HEK293 (cell line): Measurements from ENCODE around the gene MELTF.

Source experiments
- SETDB1 ChIP-seq: IDR thresholded peaks from one replicate; pipeline ENCODE4 v1.6.1; 2017; ENCODE audit warnings: mild to moderate bottlenecking, low read length, moderate library complexity, mixed read lengths; ENCODE audit not compliant: insufficient read length
- ZNF558 ChIP-seq: fragments of 450-650 bp; formaldehyde crosslinking; IDR thresholded peaks from 2 replicates; pipeline ENCODE4 v1.5.1; 2016; ENCODE audit warnings: missing biosample characterization, missing genetic modification characterization
- ZNF660 ChIP-seq: fragments of 450-650 bp; IDR thresholded peaks from 2 replicates; pipeline ENCODE4 v1.5.1; 2018; ENCODE audit warnings: missing biosample characterization, mild to moderate bottlenecking, missing genetic modification characterization
- TF ChIP-seq, protein P1 (sequence below): fragments of 450-650 bp; formaldehyde crosslinking; IDR thresholded peaks from 2 replicates; pipeline ENCODE4 v1.5.1; 2016; ENCODE audit warnings: missing biosample characterization, missing genetic modification characterization, borderline replicate concordance
- TF ChIP-seq, protein P2 (sequence below): fragments of 450-650 bp; formaldehyde crosslinking; IDR thresholded peaks from 2 replicates; pipeline ENCODE4 v1.5.1; 2016; ENCODE audit warnings: missing biosample characterization, missing genetic modification characterization
- TF ChIP-seq, protein P3 (sequence below): fragments of 450-650 bp; formaldehyde crosslinking; IDR thresholded peaks from 2 replicates; pipeline ENCODE4 v1.5.1; 2016; ENCODE audit warnings: missing biosample characterization, missing genetic modification characterization
- TF ChIP-seq, protein P4 (sequence below): fragments of 450-650 bp; formaldehyde crosslinking; IDR thresholded peaks from 2 replicates; pipeline ENCODE4 v1.5.1; 2016; ENCODE audit warnings: missing biosample characterization, missing genetic modification characterization
- TF ChIP-seq, protein P5 (sequence below): fragments of 450-650 bp; formaldehyde crosslinking; IDR thresholded peaks from 2 replicates; pipeline ENCODE4 v1.5.1; 2017; ENCODE audit warnings: missing biosample characterization, missing genetic modification characterization
- TF ChIP-seq, protein P6 (sequence below): fragments of 450-650 bp; formaldehyde crosslinking; IDR thresholded peaks from 2 replicates; pipeline ENCODE4 v1.5.1; 2016; ENCODE audit warnings: missing biosample characterization, missing genetic modification characterization, low read depth

DNA sequence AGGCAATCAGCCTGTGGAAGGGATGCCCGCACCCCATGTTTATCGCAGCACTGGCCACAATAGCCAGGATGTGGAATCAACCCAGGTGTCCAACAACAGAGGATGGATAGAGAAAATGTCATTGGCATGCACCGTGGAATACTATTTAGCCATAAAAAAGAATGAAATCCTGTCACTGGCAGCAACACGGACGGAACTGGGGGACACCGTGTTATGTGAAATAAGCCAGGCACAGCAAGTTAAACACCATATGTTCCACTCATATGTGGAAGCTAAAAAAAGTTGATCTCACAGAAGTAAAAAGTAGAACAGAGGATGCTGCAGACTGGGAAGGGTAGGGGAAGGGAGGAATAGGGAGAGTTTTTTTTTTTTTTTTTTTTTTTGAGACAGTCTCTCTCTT lies 15.6 kb downstream of the MELTF start:
- TF ChIP-seq, protein P1, sequence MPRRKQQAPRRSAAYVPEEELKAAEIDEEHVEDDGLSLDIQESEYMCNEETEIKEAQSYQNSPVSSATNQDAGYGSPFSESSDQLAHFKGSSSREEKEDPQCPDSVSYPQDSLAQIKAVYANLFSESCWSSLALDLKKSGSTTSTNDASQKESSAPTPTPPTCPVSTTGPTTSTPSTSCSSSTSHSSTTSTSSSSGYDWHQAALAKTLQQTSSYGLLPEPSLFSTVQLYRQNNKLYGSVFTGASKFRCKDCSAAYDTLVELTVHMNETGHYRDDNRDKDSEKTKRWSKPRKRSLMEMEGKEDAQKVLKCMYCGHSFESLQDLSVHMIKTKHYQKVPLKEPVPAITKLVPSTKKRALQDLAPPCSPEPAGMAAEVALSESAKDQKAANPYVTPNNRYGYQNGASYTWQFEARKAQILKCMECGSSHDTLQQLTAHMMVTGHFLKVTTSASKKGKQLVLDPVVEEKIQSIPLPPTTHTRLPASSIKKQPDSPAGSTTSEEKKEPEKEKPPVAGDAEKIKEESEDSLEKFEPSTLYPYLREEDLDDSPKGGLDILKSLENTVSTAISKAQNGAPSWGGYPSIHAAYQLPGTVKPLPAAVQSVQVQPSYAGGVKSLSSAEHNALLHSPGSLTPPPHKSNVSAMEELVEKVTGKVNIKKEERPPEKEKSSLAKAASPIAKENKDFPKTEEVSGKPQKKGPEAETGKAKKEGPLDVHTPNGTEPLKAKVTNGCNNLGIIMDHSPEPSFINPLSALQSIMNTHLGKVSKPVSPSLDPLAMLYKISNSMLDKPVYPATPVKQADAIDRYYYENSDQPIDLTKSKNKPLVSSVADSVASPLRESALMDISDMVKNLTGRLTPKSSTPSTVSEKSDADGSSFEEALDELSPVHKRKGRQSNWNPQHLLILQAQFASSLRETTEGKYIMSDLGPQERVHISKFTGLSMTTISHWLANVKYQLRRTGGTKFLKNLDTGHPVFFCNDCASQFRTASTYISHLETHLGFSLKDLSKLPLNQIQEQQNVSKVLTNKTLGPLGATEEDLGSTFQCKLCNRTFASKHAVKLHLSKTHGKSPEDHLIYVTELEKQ (tag by site-specific recombination) = no peak
- TF ChIP-seq, protein P2, sequence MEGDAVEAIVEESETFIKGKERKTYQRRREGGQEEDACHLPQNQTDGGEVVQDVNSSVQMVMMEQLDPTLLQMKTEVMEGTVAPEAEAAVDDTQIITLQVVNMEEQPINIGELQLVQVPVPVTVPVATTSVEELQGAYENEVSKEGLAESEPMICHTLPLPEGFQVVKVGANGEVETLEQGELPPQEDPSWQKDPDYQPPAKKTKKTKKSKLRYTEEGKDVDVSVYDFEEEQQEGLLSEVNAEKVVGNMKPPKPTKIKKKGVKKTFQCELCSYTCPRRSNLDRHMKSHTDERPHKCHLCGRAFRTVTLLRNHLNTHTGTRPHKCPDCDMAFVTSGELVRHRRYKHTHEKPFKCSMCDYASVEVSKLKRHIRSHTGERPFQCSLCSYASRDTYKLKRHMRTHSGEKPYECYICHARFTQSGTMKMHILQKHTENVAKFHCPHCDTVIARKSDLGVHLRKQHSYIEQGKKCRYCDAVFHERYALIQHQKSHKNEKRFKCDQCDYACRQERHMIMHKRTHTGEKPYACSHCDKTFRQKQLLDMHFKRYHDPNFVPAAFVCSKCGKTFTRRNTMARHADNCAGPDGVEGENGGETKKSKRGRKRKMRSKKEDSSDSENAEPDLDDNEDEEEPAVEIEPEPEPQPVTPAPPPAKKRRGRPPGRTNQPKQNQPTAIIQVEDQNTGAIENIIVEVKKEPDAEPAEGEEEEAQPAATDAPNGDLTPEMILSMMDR (tag by site-specific recombination) = no peak
- TF ChIP-seq, protein P3, sequence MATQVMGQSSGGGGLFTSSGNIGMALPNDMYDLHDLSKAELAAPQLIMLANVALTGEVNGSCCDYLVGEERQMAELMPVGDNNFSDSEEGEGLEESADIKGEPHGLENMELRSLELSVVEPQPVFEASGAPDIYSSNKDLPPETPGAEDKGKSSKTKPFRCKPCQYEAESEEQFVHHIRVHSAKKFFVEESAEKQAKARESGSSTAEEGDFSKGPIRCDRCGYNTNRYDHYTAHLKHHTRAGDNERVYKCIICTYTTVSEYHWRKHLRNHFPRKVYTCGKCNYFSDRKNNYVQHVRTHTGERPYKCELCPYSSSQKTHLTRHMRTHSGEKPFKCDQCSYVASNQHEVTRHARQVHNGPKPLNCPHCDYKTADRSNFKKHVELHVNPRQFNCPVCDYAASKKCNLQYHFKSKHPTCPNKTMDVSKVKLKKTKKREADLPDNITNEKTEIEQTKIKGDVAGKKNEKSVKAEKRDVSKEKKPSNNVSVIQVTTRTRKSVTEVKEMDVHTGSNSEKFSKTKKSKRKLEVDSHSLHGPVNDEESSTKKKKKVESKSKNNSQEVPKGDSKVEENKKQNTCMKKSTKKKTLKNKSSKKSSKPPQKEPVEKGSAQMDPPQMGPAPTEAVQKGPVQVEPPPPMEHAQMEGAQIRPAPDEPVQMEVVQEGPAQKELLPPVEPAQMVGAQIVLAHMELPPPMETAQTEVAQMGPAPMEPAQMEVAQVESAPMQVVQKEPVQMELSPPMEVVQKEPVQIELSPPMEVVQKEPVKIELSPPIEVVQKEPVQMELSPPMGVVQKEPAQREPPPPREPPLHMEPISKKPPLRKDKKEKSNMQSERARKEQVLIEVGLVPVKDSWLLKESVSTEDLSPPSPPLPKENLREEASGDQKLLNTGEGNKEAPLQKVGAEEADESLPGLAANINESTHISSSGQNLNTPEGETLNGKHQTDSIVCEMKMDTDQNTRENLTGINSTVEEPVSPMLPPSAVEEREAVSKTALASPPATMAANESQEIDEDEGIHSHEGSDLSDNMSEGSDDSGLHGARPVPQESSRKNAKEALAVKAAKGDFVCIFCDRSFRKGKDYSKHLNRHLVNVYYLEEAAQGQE (tag by site-specific recombination) = no peak
- TF ChIP-seq SETDB1 (no peak), ZNF558 (tag by site-specific recombination) (no peak), ZNF660 (tag by site-specific recombination) (no peak)
- TF ChIP-seq, protein P4, sequence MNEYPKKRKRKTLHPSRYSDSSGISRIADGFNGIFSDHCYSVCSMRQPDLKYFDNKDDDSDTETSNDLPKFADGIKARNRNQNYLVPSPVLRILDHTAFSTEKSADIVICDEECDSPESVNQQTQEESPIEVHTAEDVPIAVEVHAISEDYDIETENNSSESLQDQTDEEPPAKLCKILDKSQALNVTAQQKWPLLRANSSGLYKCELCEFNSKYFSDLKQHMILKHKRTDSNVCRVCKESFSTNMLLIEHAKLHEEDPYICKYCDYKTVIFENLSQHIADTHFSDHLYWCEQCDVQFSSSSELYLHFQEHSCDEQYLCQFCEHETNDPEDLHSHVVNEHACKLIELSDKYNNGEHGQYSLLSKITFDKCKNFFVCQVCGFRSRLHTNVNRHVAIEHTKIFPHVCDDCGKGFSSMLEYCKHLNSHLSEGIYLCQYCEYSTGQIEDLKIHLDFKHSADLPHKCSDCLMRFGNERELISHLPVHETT (tag by site-specific recombination) = no peak
- TF ChIP-seq, protein P5, sequence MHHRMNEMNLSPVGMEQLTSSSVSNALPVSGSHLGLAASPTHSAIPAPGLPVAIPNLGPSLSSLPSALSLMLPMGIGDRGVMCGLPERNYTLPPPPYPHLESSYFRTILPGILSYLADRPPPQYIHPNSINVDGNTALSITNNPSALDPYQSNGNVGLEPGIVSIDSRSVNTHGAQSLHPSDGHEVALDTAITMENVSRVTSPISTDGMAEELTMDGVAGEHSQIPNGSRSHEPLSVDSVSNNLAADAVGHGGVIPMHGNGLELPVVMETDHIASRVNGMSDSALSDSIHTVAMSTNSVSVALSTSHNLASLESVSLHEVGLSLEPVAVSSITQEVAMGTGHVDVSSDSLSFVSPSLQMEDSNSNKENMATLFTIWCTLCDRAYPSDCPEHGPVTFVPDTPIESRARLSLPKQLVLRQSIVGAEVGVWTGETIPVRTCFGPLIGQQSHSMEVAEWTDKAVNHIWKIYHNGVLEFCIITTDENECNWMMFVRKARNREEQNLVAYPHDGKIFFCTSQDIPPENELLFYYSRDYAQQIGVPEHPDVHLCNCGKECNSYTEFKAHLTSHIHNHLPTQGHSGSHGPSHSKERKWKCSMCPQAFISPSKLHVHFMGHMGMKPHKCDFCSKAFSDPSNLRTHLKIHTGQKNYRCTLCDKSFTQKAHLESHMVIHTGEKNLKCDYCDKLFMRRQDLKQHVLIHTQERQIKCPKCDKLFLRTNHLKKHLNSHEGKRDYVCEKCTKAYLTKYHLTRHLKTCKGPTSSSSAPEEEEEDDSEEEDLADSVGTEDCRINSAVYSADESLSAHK (tag by site-specific recombination) = no peak
- TF ChIP-seq, protein P6, sequence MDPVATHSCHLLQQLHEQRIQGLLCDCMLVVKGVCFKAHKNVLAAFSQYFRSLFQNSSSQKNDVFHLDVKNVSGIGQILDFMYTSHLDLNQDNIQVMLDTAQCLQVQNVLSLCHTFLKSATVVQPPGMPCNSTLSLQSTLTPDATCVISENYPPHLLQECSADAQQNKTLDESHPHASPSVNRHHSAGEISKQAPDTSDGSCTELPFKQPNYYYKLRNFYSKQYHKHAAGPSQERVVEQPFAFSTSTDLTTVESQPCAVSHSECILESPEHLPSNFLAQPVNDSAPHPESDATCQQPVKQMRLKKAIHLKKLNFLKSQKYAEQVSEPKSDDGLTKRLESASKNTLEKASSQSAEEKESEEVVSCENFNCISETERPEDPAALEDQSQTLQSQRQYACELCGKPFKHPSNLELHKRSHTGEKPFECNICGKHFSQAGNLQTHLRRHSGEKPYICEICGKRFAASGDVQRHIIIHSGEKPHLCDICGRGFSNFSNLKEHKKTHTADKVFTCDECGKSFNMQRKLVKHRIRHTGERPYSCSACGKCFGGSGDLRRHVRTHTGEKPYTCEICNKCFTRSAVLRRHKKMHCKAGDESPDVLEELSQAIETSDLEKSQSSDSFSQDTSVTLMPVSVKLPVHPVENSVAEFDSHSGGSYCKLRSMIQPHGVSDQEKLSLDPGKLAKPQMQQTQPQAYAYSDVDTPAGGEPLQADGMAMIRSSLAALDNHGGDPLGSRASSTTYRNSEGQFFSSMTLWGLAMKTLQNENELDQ = no peak
